Stimulated activated CD4-positive, alpha-beta T cell treated with anti-CD3 and anti-CD28 coated beads, Interleukin-12 subunit alpha, Interleukin-12 subunit beta, amount 100 ng/mL, for 4 hours (primary cell): ENCODE measurements around the gene CIAO3.
"Not testable (repeated sequence)": the region's sequence is repeated elsewhere in the genome, so short reads cannot be mapped to it uniquely, and the experiment has no call there.

Source experiments
- DNase-seq: peaks from one replicate; pipeline ENCODE4 v3.0.0-alpha.2; 2020

CIAO3 gene

GRCh38 chr16:740764-741505 lies at the start of gene CIAO3:
CIAO3 (minus strand) TSS chr16:740997; CDS start chr16:740985, 12 bp downstream.
- peak; percentile 92 for DNase-seq

GRCh38 chr16:790086-790485 lies 49.3 kb upstream of the CIAO3 start:
- DNase-seq: no peak

GRCh38 chr16:789191-789850 lies 48.5 kb upstream of the CIAO3 start:
- no peak for DNase-seq

- peak; percentile 94 for DNase-seq
These were observed 47.8 kb upstream of the CIAO3 start, which contains the start of gene CHTF18 for GRCh38 chr16:788399-789126. CHTF18 (plus strand) TSS chr16:788620; CDS start chr16:788685, 65 bp downstream.

- DNase-seq: no peak
These were observed 47.2 kb upstream of the CIAO3 start, which contains the start of gene RPUSD1 for GRCh38 chr16:787978-788398. RPUSD1 (minus strand) TSS chr16:788381; CDS start chr16:787737, 644 bp downstream.

- DNase-seq: no peak
These were observed 46.6 kb upstream of the CIAO3 start for GRCh38 chr16:787321-787966.

GRCh38 chr16:785563-786535 lies 45.1 kb upstream of the CIAO3 start:
- DNase-seq: peak; percentile 75

GRCh38 chr16:784431-784830 lies 43.6 kb upstream of the CIAO3 start:
- DNase-seq: no peak

GRCh38 chr16:783404-784161 lies 42.8 kb upstream of the CIAO3 start:
- no peak for DNase-seq

- DNase-seq: no peak
These were observed 42.1 kb upstream of the CIAO3 start for GRCh38 chr16:782766-783403.

- DNase-seq: no peak
These were observed 41.5 kb upstream of the CIAO3 start for GRCh38 chr16:782258-782657.

- DNase-seq: no peak
These were observed 40.7 kb upstream of the CIAO3 start for GRCh38 chr16:781346-782010.

- DNase-seq: no peak
These were observed 39.5 kb upstream of the CIAO3 start for GRCh38 chr16:780296-780695.

GRCh38 chr16:779561-779960 lies 38.8 kb upstream of the CIAO3 start:
- no peak for DNase-seq

GRCh38 chr16:778909-779527 lies 38.2 kb upstream of the CIAO3 start:
- no peak for DNase-seq

- DNase-seq: no peak
These were observed 37.6 kb upstream of the CIAO3 start for GRCh38 chr16:778447-778846.

- no peak for DNase-seq
These were observed 37.0 kb upstream of the CIAO3 start for GRCh38 chr16:777826-778225.

- no peak for DNase-seq
These were observed 36.0 kb upstream of the CIAO3 start for GRCh38 chr16:776824-777223.

GRCh38 chr16:776298-776697 lies 35.5 kb upstream of the CIAO3 start:
- not testable (repeated sequence) for DNase-seq
